Mucosa of descending colon (tissue), 3 donors: ENCODE results near the gene CEP192. TPM values are rescaled to one million over a fixed set of nuclear protein-coding genes. Genes with fewer than 3 reads are reported as not detected.

Experiments
- ATAC-seq: fragments of 200-7000 bp; cut with Tn5 transposase; one replicate; pipeline ENCODE4 v1.9.1; 2020; ENCODE audit warnings: mild to moderate bottlenecking, moderate library complexity
- DNase-seq, 3 donors: peaks; one replicate each; pipeline ENCODE4 v3.0.0-alpha.2; 2020
- H3K36me3 ChIP-seq: fragments of 200-600 bp; one replicate; pipeline ENCODE4 v1.8.0; 2021; ENCODE audit warnings: low read depth, mild to moderate bottlenecking
- H3K4me1 ChIP-seq: fragments of 200-600 bp; one replicate; pipeline ENCODE4 v1.8.0; 2021; ENCODE audit warnings: low read depth, mild to moderate bottlenecking
- H3K4me3 ChIP-seq: fragments of 200-600 bp; one replicate; pipeline ENCODE4 v1.8.0; 2021; ENCODE audit warnings: mild to moderate bottlenecking
- H3K9me3 ChIP-seq: fragments of 200-600 bp; one replicate; pipeline ENCODE4 v1.8.0; 2021; ENCODE audit warnings: mild to moderate bottlenecking
- intact Hi-C, 2 donors: fragments of 100-400 bp; cut with DNase I in 1 of 2; cut with micrococcal nuclease in 1 of 2; formaldehyde crosslinking; loops; one replicate each; pipeline versions ENCODE4 v1.11.0 to v1.11.1; 2022; cut with DNase I, micrococcal nuclease
- total RNA-seq, 3 donors: library from RNA; stranded (reverse); fragmentation: NEBNext Ultra II Directional in 2 of 3; extraction: Animal tissue kit (Norgen Biotek cat#: 25700) in 2 of 3; gene quantifications; one replicate each; pipeline versions ENCODE4 v1.2.1 to v1.2.4, GENCODE V29; 2021 to 2023
- TF ChIP-seq, protein P1 (sequence below): fragments of 200-600 bp; IDR thresholded peaks from one replicate; pipeline ENCODE4 v1.8.0; 2022; ENCODE audit warnings: antibody characterized with exemption, mild to moderate bottlenecking
- donor health status: DM: no; HTN: no; CAD: no; lungs with moderate emphysema.
- donor health status: DM: no; HTN: no; CAD: no.
- donor health status: DM: no; HTN: yes; CAD: no.

Gene CEP192
- total RNA-seq, 3 donors from 2014 or later, result 22.6 to 33.6 (median 27.7) TPM

GRCh38 chr18:13017247-13017875 is 26.2 kb downstream of the CEP192 start:
- TF ChIP-seq, protein P1, sequence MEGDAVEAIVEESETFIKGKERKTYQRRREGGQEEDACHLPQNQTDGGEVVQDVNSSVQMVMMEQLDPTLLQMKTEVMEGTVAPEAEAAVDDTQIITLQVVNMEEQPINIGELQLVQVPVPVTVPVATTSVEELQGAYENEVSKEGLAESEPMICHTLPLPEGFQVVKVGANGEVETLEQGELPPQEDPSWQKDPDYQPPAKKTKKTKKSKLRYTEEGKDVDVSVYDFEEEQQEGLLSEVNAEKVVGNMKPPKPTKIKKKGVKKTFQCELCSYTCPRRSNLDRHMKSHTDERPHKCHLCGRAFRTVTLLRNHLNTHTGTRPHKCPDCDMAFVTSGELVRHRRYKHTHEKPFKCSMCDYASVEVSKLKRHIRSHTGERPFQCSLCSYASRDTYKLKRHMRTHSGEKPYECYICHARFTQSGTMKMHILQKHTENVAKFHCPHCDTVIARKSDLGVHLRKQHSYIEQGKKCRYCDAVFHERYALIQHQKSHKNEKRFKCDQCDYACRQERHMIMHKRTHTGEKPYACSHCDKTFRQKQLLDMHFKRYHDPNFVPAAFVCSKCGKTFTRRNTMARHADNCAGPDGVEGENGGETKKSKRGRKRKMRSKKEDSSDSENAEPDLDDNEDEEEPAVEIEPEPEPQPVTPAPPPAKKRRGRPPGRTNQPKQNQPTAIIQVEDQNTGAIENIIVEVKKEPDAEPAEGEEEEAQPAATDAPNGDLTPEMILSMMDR, result no peak
- intact Hi-C loops, result no loop called here
- H3K4me1 ChIP-seq, result no peaks in the 10 kb centered on the region
- ATAC-seq (no peak), DNase-seq (no peak)
- H3K36me3 ChIP-seq, result no peaks in the 10 kb centered on the region
- H3K9me3 ChIP-seq, result no peaks in the 10 kb centered on the region
- H3K4me3 ChIP-seq, result no peak overlapping the region

- intact Hi-C loops, result no loop called here
- Histone ChIP-seq H3K36me3 (no peaks in the 10 kb centered on the region), H3K4me3 (no peak overlapping the region), H3K4me1 (no peaks in the 10 kb centered on the region), H3K9me3 (no peaks in the 10 kb centered on the region)
- no peak for ATAC-seq
- DNase-seq, result no peak
- TF ChIP-seq, protein P1, result no peak
These were observed 27.2 kb downstream of the CEP192 start for GRCh38 chr18:13018374-13018773.

DNA sequence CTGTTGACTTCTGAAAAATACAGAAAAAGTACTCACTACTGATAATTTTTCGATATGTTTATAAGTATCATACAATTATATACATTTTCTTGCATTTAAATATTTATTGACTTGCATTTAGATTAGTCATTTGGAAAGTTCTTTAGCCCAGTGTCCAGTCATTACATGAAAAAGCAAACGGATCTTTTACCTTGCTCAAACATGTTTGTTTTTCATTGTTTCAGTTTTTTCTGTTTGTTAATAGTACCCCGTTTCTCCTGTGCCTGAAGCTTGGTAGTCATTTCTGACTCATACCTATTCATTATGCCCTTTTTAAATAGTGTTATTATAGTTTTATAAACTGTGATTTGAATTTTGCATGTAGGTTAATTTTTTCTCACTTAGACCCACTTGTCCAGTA is 28.1 kb downstream of the CEP192 start:
- TF ChIP-seq, protein P1, result no peak
- intact Hi-C loops, result no loop called here
- no peak for ATAC-seq

DNA sequence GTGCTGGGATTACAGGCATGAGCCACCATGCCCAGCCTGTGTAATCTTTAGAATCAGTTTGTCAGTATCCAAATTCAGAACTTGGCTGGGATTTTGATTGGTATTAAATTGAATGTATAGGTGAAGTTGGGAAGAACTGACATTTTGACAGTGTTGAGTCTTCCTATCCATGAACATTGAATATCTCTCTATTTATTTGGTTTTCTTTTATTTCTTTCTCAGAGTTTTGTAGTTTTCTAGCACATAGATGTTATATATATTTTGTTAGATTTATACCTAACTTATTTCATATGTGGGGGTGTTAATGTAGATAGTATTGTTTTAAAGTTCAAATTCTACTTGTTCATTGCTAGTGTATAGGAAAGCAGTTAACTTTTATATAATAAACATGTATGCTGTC is 31.5 kb downstream of the CEP192 start:
- TF ChIP-seq, protein P1, result no peak
- no peak for DNase-seq
- no peak overlapping the region for H3K4me3 ChIP-seq
- ATAC-seq, result no peak
- intact Hi-C loops, result no loop called here
- H3K36me3 ChIP-seq, result no peaks in the 10 kb centered on the region
- no peaks in the 10 kb centered on the region for H3K9me3 ChIP-seq
- H3K4me1 ChIP-seq, result no peaks in the 10 kb centered on the region

More for the DNA sequence above, 28.1 kb downstream of the CEP192 start:
- no peak for DNase-seq
- no peaks in the 10 kb centered on the region for H3K4me1 ChIP-seq
- no peaks in the 10 kb centered on the region for H3K36me3 ChIP-seq
- no peaks in the 10 kb centered on the region for H3K9me3 ChIP-seq
- no peak overlapping the region for H3K4me3 ChIP-seq

DNA sequence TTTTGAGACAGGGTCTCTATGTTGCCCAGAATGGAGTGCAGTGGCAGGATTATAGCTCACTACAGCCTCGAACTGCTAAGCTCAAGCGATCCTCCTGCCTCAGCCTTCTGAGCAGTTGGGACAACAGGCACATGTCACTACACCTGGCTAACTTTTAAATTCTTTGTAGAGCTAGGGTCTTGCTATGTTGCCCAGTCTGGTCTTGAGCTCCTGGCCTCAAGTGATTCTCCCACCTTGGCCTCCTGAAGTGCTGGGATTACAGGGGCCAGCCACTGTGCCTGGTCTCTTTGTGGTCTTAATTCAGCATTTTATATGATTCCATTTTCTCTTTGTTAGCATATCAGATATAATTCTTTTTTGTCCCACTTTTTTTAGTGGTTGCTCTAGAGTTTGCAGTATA is 34.1 kb downstream of the CEP192 start:
- TF ChIP-seq, protein P1, result no peak
- no peak for ATAC-seq
- intact Hi-C loops, result no loop called here
- Histone ChIP-seq H3K9me3 (no peaks in the 10 kb centered on the region), H3K4me1 (no peaks in the 10 kb centered on the region), H3K36me3 (no peaks in the 10 kb centered on the region), H3K4me3 (no peak overlapping the region)
- DNase-seq, result no peak
